Thyroid gland (tissue), 4 donors: ENCODE data around the gene NDUFAF8. TPM values are rescaled to one million over a fixed set of nuclear protein-coding genes. Genes with fewer than 3 reads are reported as not detected.

Experiments used
- DNase-seq, 2 donors: peaks; one replicate each; pipeline ENCODE4 v3.0.0-alpha.2; 2019
- H3K27ac ChIP-seq, 3 donors: fragments of 200-600 bp; sonication (generic); 1 replicate in 2 of 3; 2 replicates in 1 of 3; pipeline ENCODE4 v1.5.1; 2016 to 2019; ENCODE audit warnings: mild to moderate bottlenecking in 1 of 3, moderate library complexity in 1 of 3
- H3K27me3 ChIP-seq: fragments of 200-600 bp; sonication (generic); one replicate; pipeline ENCODE4 v1.5.1; 2019
- H3K36me3 ChIP-seq, 2 donors: fragments of 200-600 bp; sonication (generic); one replicate each; pipeline ENCODE4 v1.5.1; 2016 to 2019
- H3K4me1 ChIP-seq, 2 donors: fragments of 200-600 bp; sonication (generic); one replicate each; pipeline ENCODE4 v1.5.1; 2017 to 2019
- H3K4me3 ChIP-seq, 3 donors: fragments of 200-600 bp; sonication (generic); replicated peaks in 1 of 3; 1 replicate in 2 of 3; 2 replicates in 1 of 3; pipeline ENCODE4 v1.5.1; 2016; ENCODE audit warnings: mild to moderate bottlenecking in 1 of 3
- H3K9me3 ChIP-seq: fragments of 200-600 bp; sonication (generic); one replicate; pipeline ENCODE4 v1.5.1; 2017
- CTCF ChIP-seq, 6 experiments: fragments of 200-600 bp in 3 of 6; fragments of 450-650 bp in 3 of 6; sonication (generic) in 3 of 6; IDR thresholded peaks; one replicate each; pipeline ENCODE4 v1.5.1; 2016 to 2019; ENCODE audit warnings: antibody characterized with exemption in 6 of 6, mild to moderate bottlenecking in 2 of 6, inconsistent platforms in 1 of 6, moderate library complexity in 1 of 6
- POLR2A ChIP-seq, 2 donors: fragments of 450-650 bp; IDR thresholded peaks; one replicate each; pipeline ENCODE4 v1.6.1; 2017; ENCODE audit warnings: antibody characterized with exemption in 2 of 2, mild to moderate bottlenecking in 2 of 2, moderate library complexity in 1 of 2
- WGBS, 2 donors: methylation state at CpG; one replicate each; pipeline ENCODE4 v1.1.5; 2017; 5-methylcytosine and 5-hydroxymethylcytosine counted together
- intact Hi-C: fragments of 100-400 bp; cut with DNase I; formaldehyde crosslinking; loops from one replicate; pipeline ENCODE4 v1.15.1; 2023
- total RNA-seq, 4 donors: library from RNA; depleted of rRNA; stranded (reverse); fragments of >200 nt; gene quantifications; one replicate each; pipeline ENCODE4 v1.2.3, GENCODE V29; 2016

Gene NDUFAF8
- total RNA-seq, 4 donors from 2014 or later, result 17.0 to 107 (median 53.7) TPM

GRCh38 chr17:81287741-81288430 lies 48.8 kb downstream of the NDUFAF8 start:
- H3K4me3 ChIP-seq, result no peak overlapping the region
- no peaks in the 10 kb centered on the region for H3K9me3 ChIP-seq
- intact Hi-C loops, result no loop called here
- TF ChIP-seq CTCF (IDR thresholded peaks at IDR 0.05) (no peak), POLR2A (IDR thresholded peaks at IDR 0.05) (no peak)
- H3K27ac ChIP-seq, result no peak overlapping the region
- no peak for DNase-seq
- WGBS, 2 donors, result 78 to 81% methylated on average over 16 of the region's 16 CpGs
- peaks cover 0 to 6% of the 10 kb centered on the region in 2 donors for H3K36me3 ChIP-seq
- H3K27me3 ChIP-seq, result no peaks in the 10 kb centered on the region
- H3K4me1 ChIP-seq, result peaks cover 10 to 31% of the 10 kb centered on the region in 2 donors

- H3K4me1 ChIP-seq, result peaks cover 10 to 38% of the 10 kb centered on the region in 2 donors
- H3K36me3 ChIP-seq, result peaks cover 0 to 6% of the 10 kb centered on the region in 2 donors
- H3K27ac ChIP-seq, result no peak overlapping the region
- H3K27me3 ChIP-seq, result no peaks in the 10 kb centered on the region
- no peaks in the 10 kb centered on the region for H3K9me3 ChIP-seq
- no peak for DNase-seq
- intact Hi-C loops, result no loop called here
- H3K4me3 ChIP-seq, result no peak overlapping the region
- 89 to 92% methylated on average over 8 of the region's 8 CpGs for WGBS, 2 donors
- TF ChIP-seq POLR2A (IDR thresholded peaks at IDR 0.05), result no peak
- no peak for TF ChIP-seq CTCF (IDR thresholded peaks at IDR 0.05)
Measured at GRCh38 chr17:81288715-81289114, 49.6 kb downstream of the NDUFAF8 start.

GRCh38 chr17:81289627-81290026 lies 50.5 kb downstream of the NDUFAF8 start:
- Histone ChIP-seq H3K27me3 (no peaks in the 10 kb centered on the region), H3K9me3 (no peaks in the 10 kb centered on the region), H3K4me3 (no peak overlapping the region), H3K36me3 (peaks cover 0 to 6% of the 10 kb centered on the region in 2 donors), H3K27ac (no peak overlapping the region), H3K4me1 (peaks cover 16 to 44% of the 10 kb centered on the region in 2 donors)
- 95 to 97% methylated on average over 21 of the region's 21 CpGs for WGBS, 2 donors
- intact Hi-C loops, result no loop called here
- DNase-seq, result no peak
- TF ChIP-seq POLR2A (IDR thresholded peaks at IDR 0.05), result no peak
- TF ChIP-seq CTCF (IDR thresholded peaks at IDR 0.05), result no peak

GRCh38 chr17:81290230-81290629 lies 51.1 kb downstream of the NDUFAF8 start:
- H3K27ac ChIP-seq, result no peak overlapping the region
- intact Hi-C loops, result no loop called here
- no peaks in the 10 kb centered on the region for H3K9me3 ChIP-seq
- 93 to 95% methylated on average over 5 of the region's 5 CpGs for WGBS, 2 donors
- TF ChIP-seq CTCF (IDR thresholded peaks at IDR 0.05) (no peak), POLR2A (IDR thresholded peaks at IDR 0.05) (no peak)
- H3K36me3 ChIP-seq, result peaks cover 0 to 6% of the 10 kb centered on the region in 2 donors
- no peaks in the 10 kb centered on the region for H3K27me3 ChIP-seq
- no peak for DNase-seq
- peaks cover 16 to 44% of the 10 kb centered on the region in 2 donors for H3K4me1 ChIP-seq
- H3K4me3 ChIP-seq, result no peak overlapping the region

Other genes with a start within 250 kb of the NDUFAF8 start
- gene CHMP6, start 247.5 kb upstream of the NDUFAF8 start, total RNA-seq, result 10 to 100 TPM; 19.5 to 37.8 (median 27.8) TPM
- 10 to 100 TPM; 35.8 to 86.8 (median 42.1) TPM for gene BAIAP2, start 204.2 kb upstream of the NDUFAF8 start, total RNA-seq
- gene PVALEF, start 73.8 kb upstream of the NDUFAF8 start, total RNA-seq, result not detected
- gene AATK, start 73.1 kb upstream of the NDUFAF8 start, total RNA-seq, result 10 to 100 TPM in 1 of 4 donors, 1 to 10 TPM in 3; 4.1 to 17.6 (median 7.4) TPM
- 10 to 100 TPM in 1 of 4 donors, 1 to 10 TPM in 3; 6.9 to 12.0 (median 8.6) TPM for gene CEP131, start 16.4 kb upstream of the NDUFAF8 start, total RNA-seq
- 10 to 100 TPM; 37.9 to 82.2 (median 64.9) TPM for gene TEPSIN, start 263 bp upstream of the NDUFAF8 start, total RNA-seq
- gene SLC38A10, start 56.0 kb downstream of the NDUFAF8 start, total RNA-seq, result 100 to 1,000 TPM in 3 of 4 donors, 10 to 100 TPM in 1; 81.8 to 140 (median 121) TPM
- gene BAHCC1, start 156.1 kb downstream of the NDUFAF8 start, total RNA-seq, result 10 to 100 TPM; 13.7 to 33.7 (median 23.9) TPM